ENCODE results near the gene NRXN3.

DNA sequence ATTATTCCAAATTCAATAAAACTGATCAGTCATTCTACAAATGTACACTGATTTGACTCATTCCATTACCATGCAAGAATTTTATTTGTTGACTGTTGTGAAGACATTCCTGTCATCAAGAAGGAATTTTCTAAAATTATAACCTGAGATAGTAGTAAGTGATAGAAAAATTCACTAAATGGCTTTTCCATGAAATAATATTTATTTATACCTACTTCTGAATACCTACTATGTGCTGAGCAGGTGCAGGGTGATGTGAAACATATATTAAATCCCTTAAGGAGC is 841.7 kb downstream of the NRXN3 start:
- TF ChIP-seq POLR2A (IDR thresholded peaks at IDR 0.05) = no peak
- TF ChIP-seq, protein P1, sequence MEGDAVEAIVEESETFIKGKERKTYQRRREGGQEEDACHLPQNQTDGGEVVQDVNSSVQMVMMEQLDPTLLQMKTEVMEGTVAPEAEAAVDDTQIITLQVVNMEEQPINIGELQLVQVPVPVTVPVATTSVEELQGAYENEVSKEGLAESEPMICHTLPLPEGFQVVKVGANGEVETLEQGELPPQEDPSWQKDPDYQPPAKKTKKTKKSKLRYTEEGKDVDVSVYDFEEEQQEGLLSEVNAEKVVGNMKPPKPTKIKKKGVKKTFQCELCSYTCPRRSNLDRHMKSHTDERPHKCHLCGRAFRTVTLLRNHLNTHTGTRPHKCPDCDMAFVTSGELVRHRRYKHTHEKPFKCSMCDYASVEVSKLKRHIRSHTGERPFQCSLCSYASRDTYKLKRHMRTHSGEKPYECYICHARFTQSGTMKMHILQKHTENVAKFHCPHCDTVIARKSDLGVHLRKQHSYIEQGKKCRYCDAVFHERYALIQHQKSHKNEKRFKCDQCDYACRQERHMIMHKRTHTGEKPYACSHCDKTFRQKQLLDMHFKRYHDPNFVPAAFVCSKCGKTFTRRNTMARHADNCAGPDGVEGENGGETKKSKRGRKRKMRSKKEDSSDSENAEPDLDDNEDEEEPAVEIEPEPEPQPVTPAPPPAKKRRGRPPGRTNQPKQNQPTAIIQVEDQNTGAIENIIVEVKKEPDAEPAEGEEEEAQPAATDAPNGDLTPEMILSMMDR (IDR thresholded peaks at IDR 0.05) = no peak

All from body of pancreas (tissue), 4 donors.